LNCaP clone FGC (cell line): Measurements from ENCODE around the gene BCKDHB.

Source experiments
- DNase-seq: peaks from one replicate; pipeline ENCODE4 v3.0.0-alpha.2; 2011; ENCODE audit warnings: low read depth
- H3K4me3 ChIP-seq: 2 replicates; pipeline ENCODE4 v1.5.1; 2011; ENCODE audit warnings: mild to moderate bottlenecking, low read depth, low read length, control low read depth
- TF ChIP-seq, protein P1 (sequence below): IDR thresholded peaks from 2 replicates; pipeline ENCODE4 v1.5.1; 2012; ENCODE audit warnings: mild to moderate bottlenecking; ENCODE audit not compliant: control insufficient read depth, insufficient read depth; ENCODE audit errors: extremely low read depth

Gene BCKDHB

DNA sequence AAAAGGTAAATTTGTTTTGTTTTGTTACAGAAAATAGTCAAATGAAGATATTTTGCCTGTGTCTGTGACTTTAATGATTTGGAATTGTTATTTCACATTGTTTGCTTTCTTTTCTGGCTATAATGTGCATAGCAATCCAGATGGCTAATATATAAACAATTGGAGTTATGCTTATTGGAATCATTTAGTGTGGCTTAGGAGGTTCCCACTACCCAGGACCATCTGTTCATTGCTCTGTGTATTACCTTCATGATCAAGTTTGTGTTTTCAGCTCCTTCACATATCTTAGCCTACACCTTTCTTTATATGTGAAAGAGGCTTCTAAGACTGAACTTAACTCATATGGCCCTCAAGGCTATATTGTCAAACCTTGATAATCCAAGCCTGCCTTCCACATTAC, 232.9 kb downstream of the BCKDHB start:
- TF ChIP-seq, protein P1, sequence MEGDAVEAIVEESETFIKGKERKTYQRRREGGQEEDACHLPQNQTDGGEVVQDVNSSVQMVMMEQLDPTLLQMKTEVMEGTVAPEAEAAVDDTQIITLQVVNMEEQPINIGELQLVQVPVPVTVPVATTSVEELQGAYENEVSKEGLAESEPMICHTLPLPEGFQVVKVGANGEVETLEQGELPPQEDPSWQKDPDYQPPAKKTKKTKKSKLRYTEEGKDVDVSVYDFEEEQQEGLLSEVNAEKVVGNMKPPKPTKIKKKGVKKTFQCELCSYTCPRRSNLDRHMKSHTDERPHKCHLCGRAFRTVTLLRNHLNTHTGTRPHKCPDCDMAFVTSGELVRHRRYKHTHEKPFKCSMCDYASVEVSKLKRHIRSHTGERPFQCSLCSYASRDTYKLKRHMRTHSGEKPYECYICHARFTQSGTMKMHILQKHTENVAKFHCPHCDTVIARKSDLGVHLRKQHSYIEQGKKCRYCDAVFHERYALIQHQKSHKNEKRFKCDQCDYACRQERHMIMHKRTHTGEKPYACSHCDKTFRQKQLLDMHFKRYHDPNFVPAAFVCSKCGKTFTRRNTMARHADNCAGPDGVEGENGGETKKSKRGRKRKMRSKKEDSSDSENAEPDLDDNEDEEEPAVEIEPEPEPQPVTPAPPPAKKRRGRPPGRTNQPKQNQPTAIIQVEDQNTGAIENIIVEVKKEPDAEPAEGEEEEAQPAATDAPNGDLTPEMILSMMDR, result no peak
- H3K4me3 ChIP-seq, result no peak overlapping the region
- DNase-seq, result no peak

DNA sequence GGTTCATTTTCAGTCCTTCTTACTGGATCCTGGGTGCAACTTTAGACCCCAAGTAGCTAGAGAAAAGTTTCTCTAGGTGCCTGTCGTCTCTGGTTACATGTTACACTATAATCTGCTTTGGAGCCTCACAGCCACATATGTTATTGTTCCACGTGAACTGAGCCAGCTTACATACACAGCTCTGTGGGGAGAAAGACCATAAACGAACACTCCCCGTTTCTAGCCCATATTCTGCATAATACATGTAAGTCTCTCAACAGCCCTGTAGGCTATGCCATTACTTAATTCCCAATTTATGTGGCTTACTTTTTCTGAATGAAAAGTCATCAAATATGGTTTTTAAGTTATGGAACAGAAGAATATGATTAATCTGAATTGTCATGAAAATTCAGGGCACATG, 233.8 kb downstream of the BCKDHB start:
- no peak for DNase-seq
- TF ChIP-seq, protein P1, result no peak

DNA sequence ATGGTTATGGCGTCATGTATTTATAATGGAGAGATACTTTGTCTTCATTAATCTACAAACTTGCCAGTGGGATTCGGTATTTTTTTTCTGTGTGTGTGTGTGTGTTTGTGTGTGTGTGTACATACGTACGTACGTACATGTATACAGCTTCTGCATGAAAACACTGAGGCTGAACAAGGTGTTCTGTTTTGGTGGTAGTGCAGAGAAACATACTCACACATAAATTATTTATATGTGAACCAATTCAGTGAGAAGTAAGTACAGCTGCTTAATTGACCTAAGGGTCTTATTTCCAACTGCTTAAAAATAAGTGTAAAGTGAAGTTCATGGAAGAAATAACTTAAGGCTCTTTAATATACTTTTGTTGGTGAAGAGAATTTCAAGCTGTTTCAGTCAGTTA, 234.2 kb downstream of the BCKDHB start:
- TF ChIP-seq, protein P1, result no peak

More for the DNA sequence above, 233.8 kb downstream of the BCKDHB start:
- H3K4me3 ChIP-seq, result no peak overlapping the region

DNA sequence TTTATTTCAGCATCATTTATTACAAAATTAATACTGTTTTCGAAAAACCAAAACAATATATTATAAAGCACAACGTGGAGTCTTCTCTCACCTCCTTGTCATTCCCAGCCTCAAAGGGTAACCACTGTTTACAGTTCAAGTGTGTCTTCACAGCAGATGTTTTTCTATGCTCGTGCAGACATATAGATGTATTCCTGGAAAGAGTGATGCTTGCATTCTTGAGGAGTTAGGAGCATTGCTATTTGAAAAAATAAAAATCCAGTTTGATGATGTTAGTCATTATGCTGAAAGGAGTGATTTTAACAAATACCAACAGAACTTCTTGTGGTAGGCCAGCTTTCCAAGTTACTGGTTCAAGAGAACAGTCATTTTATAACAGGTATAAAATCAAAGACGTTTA, 234.9 kb downstream of the BCKDHB start:
- TF ChIP-seq, protein P1, result no peak
- no peak overlapping the region for H3K4me3 ChIP-seq
- DNase-seq, result no peak

More for the DNA sequence above, 234.2 kb downstream of the BCKDHB start:
- H3K4me3 ChIP-seq, result no peak overlapping the region
- no peak for DNase-seq

DNA sequence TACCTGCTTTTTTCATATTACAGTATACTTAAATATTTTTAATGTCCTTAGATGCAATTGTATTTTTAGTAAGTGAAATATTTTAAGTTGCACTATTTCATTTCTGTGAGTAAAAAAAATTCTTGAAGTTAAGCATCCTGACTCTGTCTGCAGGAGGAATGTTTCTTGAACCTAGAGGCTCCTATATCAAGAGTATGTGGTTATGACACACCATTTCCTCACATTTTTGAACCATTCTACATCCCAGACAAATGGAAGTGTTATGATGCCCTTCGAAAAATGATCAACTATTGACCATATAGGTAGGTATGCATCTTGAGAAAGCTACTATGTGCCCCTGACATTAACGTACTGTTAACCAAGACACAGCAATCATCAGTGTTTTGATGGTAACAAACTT, 237.0 kb downstream of the BCKDHB start:
- no peak for DNase-seq
- H3K4me3 ChIP-seq, result no peak overlapping the region
- TF ChIP-seq, protein P1, result no peak

DNA sequence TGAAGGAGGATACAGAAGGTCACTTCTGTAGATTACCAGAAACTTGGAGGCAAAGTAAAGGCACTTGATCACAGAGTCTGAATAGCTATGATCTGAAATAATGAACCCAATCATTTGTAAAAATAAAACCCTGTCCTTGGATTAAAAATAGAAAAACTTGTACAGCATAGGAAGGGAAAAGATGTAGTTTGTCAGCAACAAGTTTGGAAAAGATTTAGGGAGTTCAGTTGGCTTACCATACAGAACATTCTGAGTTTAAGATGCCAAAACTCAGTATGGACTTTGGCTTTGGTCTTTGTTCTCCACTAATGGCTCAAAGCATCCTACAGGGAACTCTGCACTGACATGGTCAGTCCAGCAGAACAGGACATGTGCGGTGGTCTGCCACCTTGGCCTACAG, 240.6 kb downstream of the BCKDHB start:
- TF ChIP-seq, protein P1, result no peak
- no peak for DNase-seq
- no peak overlapping the region for H3K4me3 ChIP-seq

DNA sequence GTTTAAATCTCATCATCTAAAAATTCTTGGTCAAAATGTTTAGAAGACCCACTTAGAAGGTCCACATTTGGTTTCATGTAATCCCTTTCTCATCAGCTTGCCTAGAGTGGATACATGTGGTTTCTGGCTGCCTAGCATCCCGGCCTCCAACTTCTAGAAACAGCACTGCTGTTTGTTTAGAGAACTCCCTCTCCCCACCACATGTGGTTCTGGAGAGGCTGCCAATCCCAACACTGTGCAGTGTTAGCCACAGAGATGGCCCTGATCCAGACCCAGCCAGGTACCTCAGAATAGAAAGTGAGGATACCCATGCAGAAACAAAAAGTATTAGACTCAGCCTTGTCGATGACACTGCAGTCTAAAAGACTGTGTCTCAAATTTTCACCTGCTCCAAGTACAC, 241.8 kb downstream of the BCKDHB start:
- no peak overlapping the region for H3K4me3 ChIP-seq
- DNase-seq, result no peak

More for the DNA sequence above, 241.8 kb downstream of the BCKDHB start:
- TF ChIP-seq, protein P1, result no peak
